ENCODE results near the gene TLCD3A.
"Not testable (repeated sequence)": the region's sequence is repeated elsewhere in the genome, so short reads cannot be mapped to it uniquely, and the experiment has no call there.

TLCD3A gene

DNA sequence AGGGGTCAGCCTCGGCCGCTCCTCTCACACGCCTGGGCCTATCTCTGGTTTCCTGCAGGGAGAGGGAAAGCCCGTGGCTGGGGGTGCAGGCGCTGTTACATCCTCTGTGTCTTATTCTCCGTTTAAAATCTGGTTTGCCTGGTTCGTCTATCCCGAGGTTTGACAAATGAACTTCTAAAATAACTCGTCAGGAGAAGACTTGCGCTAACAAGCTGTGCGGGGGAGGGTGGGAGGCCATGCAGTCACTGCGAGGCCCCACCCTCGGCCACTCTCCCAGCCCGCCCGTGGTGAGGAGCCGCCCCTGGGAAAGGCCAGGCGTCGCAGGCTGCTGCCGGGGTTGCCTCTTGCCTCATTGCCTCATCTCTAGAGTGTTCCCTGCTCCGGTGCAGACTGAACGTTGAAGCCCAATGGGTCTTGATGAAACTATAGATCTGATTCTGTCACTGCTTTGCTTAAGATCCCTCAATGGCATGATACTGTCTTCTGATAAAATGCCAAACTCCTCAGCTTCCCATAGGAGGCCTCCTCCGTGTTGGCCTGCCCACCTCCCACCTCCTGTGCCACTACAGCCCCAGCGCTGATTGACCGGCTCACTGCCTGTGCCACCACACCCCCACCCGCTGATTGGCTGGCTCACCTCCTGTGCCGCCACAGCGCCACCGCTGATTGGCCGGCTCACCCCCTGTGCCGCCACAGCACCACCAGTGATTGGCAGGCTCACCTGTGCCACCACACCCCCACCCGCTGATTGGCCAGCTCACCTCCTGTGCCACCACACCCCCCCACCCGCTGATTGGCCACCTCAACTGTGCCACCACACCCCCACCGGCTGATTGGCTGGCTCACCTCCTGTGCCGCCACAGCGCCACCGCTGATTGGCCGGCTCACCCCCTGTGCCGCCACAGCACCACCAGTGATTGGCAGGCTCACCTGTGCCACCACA, 57.8 kb downstream of the TLCD3A start:
- DNase-seq: not testable (repeated sequence)

DNA sequence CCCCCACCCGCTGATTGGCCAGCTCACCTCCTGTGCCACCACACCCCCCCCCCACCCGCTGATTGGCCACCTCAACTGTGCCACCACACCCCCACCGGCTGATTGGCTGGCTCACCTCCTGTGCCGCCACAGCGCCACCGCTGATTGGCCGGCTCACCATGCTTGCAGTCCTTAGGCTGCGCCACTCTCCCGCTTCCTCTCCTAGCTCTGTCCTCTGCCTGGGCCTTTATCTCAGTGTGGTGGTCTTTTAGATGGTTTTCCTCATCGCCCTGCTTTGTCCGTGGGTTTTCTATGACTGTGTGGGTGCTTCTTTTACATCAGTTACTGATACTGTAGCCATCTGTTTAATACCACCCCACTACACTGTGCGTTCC, 58.5 kb downstream of the TLCD3A start:
- not testable (repeated sequence) for DNase-seq

DNA sequence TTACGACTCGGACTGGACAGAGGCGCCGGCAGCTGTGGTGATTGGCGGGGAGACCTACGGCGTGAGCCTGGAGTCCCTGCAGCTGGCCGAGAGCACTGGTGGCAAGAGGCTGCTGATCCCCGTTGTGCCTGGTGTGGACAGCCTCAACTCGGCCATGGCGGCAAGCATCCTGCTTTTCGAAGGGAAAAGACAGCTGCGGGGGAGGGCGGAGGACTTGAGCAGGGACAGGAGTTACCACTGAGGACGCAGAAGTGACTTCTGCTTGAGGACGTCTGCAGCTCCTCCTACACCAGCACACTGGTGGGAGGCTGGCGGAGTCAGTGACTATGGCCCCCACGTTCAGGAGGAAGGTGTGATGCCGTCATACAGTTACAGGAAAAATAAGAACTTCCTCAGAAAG, 59.4 kb downstream of the TLCD3A start:
- no peak for DNase-seq

DNA sequence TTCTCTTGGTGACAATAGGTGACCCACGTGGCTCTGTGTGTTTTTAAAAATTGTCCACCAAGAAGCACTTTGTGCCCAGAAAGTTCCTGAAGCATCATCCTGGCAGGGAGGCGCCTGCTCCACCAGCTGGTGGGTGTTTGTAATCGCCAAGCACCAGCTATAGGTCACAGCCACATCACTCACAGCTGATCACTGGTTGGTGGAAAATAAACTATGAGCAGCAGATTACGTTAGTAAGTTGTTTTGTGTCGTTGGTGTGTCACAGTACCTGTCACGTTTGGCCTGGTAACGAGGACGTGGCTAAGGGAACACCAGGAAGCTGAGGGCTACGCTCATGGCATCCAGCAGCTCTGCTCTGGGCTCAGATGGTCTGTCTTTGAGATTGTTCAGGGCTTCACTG, 59.9 kb downstream of the TLCD3A start:
- DNase-seq: no peak
